ENCODE data around the gene CLDN34. TPM values are rescaled to one million over a fixed set of nuclear protein-coding genes. Genes with fewer than 3 reads are reported as not detected.

Gene CLDN34
- total and polyA plus RNA-seq, 2 experiments from 2014 or later: not detected

DNA sequence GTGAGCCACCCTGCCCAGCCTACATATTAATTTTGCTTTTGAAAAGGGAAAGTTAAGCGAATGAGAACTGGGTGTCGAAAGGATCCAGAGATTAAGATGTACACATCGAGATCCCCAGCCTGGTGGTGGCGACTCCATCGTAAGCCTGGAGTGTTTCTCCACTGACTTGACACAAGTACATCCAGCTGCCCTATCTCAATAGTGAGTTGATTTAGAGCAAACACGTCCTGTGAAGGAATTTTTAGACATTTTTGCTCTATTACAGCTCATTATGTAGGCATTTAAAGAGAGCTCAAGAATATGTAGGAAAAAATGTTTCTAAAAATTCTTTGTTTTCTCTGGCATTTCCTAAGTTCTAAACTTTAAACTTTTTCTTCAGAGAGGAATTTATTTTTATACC, 11.7 kb upstream of the CLDN34 start:
- Histone ChIP-seq H3K9me2 (ENCODE audit: insufficient read depth) (no peaks in the 10 kb centered on the region), H4K20me1 (ENCODE audit: insufficient read depth) (no peaks in the 10 kb centered on the region), H3K4me1 (ENCODE audit: insufficient read depth) (peaks cover 7% of the 10 kb centered on the region; the same call in 1 of the 2 replicates), H3K36me3 (ENCODE audit: low read depth) (no peaks in the 10 kb centered on the region), H3K4me2 (ENCODE audit: unreplicated experiment) (no peak overlapping the region), H3K27ac (no peak overlapping the region), H3K9ac (no peak overlapping the region), H3K79me2 (ENCODE audit: insufficient read depth) (no peaks in the 10 kb centered on the region), H3F3A (ENCODE audit: insufficient read depth) (no peaks in the 10 kb centered on the region), H3K27me3 (replicated peaks; ENCODE audit: insufficient read depth) (no peaks in the 10 kb centered on the region), H3K4me3 (no peak overlapping the region), H3K9me3 (ENCODE audit: low read depth) (no peaks in the 10 kb centered on the region), H2AFZ (no peak overlapping the region)
- in situ Hi-C loops (cut with MboI): no loop called here
- TF ChIP-seq EZH2 (IDR thresholded peaks at IDR 0.05; ENCODE audit: insufficient read depth, poor library complexity, severe bottlenecking): no peak
- TF ChIP-seq EZH2phosphoT487 (IDR thresholded peaks at IDR 0.05; ENCODE audit: insufficient read depth, low read depth): no peak
- peak; percentile 23 for DNase-seq
- WGBS, 2 experiments (ENCODE audit: low coverage in 1 of 2, low lambda C conversion rate in 2 of 2, missing lambda C conversion rate in 2 of 2): 66 to 72% methylated on average over 6 of the region's 6 CpGs

DNA sequence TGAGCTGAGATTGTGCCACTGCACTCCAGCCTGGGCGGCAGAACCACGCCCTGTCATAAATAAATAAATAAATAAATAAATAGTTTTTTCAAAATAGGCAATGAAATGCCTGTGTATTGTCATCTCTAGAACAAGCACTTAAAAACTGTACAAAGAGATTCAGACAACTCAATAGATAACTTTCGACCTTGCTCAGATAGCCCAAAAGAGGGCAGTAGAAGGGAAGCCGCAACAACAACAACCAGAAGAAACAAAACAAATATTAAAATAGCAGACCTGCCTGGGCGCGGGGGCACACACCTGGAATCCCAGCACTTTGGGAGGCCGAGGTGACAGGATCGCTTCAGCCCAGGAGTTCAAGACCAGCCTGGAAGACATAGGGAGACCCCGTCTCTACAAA, 9.4 kb upstream of the CLDN34 start:
- H3K9me3 ChIP-seq (ENCODE audit: low read depth): no peaks in the 10 kb centered on the region
- H3K4me1 ChIP-seq (ENCODE audit: insufficient read depth): peaks cover 7% of the 10 kb centered on the region; the same call in 1 of the 2 replicates
- H3F3A ChIP-seq (ENCODE audit: insufficient read depth): no peaks in the 10 kb centered on the region
- H4K20me1 ChIP-seq (ENCODE audit: insufficient read depth): no peaks in the 10 kb centered on the region
- H3K27me3 ChIP-seq (replicated peaks; ENCODE audit: insufficient read depth): no peaks in the 10 kb centered on the region
- no peak overlapping the region for H3K4me2 ChIP-seq (ENCODE audit: unreplicated experiment)
- H3K79me2 ChIP-seq (ENCODE audit: insufficient read depth): no peaks in the 10 kb centered on the region
- H2AFZ ChIP-seq: no peak overlapping the region
- no peak overlapping the region for H3K27ac ChIP-seq
- TF ChIP-seq EZH2 (IDR thresholded peaks at IDR 0.05; ENCODE audit: insufficient read depth, poor library complexity, severe bottlenecking) (no peak), EZH2phosphoT487 (IDR thresholded peaks at IDR 0.05; ENCODE audit: insufficient read depth, low read depth) (no peak)
- DNase-seq: no peak
- H3K9me2 ChIP-seq (ENCODE audit: insufficient read depth): no peaks in the 10 kb centered on the region
- WGBS, 2 experiments (ENCODE audit: low coverage in 1 of 2, low lambda C conversion rate in 2 of 2, missing lambda C conversion rate in 2 of 2): 56 to 75% methylated on average over 6 to 9 of the region's 9 CpGs
- no peak overlapping the region for H3K9ac ChIP-seq
- H3K4me3 ChIP-seq: no peak overlapping the region
- in situ Hi-C loops (cut with MboI): no loop called here
- H3K36me3 ChIP-seq (ENCODE audit: low read depth): no peaks in the 10 kb centered on the region

DNA sequence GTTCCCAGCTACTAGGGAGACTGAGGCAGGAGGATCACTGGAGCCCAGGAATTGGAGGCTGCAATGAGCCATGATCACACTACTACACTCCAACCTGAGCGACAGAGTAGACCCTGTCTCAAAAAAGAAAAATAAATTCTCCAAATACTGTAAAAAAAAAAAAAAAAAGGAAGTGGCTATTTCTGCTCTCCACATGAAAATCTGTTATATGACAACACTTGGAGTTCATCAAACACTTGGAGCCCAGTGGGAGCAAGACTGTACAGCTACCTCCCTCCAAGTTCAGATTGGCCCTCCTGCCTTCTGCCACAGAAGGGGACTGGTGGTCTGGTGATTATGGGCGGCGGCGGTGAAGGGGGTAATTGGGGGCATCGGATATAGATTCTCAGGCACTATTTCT, 9.0 kb upstream of the CLDN34 start:
- in situ Hi-C loops (cut with MboI): no loop called here
- H3K27ac ChIP-seq: no peak overlapping the region
- H3F3A ChIP-seq (ENCODE audit: insufficient read depth): no peaks in the 10 kb centered on the region
- TF ChIP-seq EZH2 (IDR thresholded peaks at IDR 0.05; ENCODE audit: insufficient read depth, poor library complexity, severe bottlenecking): no peak
- no peak for TF ChIP-seq EZH2phosphoT487 (IDR thresholded peaks at IDR 0.05; ENCODE audit: insufficient read depth, low read depth)
- H3K9me3 ChIP-seq (ENCODE audit: low read depth): no peaks in the 10 kb centered on the region
- no peak overlapping the region for H2AFZ ChIP-seq
- H3K4me3 ChIP-seq: no peak overlapping the region
- H4K20me1 ChIP-seq (ENCODE audit: insufficient read depth): no peaks in the 10 kb centered on the region
- H3K79me2 ChIP-seq (ENCODE audit: insufficient read depth): no peaks in the 10 kb centered on the region
- H3K27me3 ChIP-seq (replicated peaks; ENCODE audit: insufficient read depth): no peaks in the 10 kb centered on the region
- H3K36me3 ChIP-seq (ENCODE audit: low read depth): no peaks in the 10 kb centered on the region
- peaks cover 7% of the 10 kb centered on the region; the same call in 1 of the 2 replicates for H3K4me1 ChIP-seq (ENCODE audit: insufficient read depth)
- H3K9ac ChIP-seq: no peak overlapping the region
- no peaks in the 10 kb centered on the region for H3K9me2 ChIP-seq (ENCODE audit: insufficient read depth)
- no peak overlapping the region for H3K4me2 ChIP-seq (ENCODE audit: unreplicated experiment)
- DNase-seq: no peak
- 80% methylated on average over 5 of the region's 5 CpGs for WGBS, 2 experiments (ENCODE audit: low coverage in 1 of 2, low lambda C conversion rate in 2 of 2, missing lambda C conversion rate in 2 of 2)

DNA sequence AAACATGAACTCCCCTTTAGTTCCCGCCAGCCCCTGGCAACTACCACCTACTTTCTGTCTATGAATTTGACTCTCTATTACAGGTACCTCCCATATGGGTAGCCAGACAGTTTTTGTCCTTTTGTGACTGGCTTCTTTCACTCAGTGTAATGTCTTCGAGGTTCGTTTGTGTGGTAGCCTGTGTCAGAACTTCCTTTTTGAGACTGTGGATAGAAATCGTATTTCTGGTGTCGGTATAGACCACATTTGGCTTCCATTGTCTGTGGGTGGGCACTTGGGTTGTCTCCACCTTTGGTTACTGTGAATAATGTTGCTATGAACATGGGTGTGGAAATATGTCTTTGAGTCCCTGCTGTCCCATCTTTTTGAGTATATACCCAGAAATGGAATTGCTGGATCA, 5.4 kb upstream of the CLDN34 start:
- no peak overlapping the region for H3K27ac ChIP-seq
- H3K4me1 ChIP-seq (ENCODE audit: insufficient read depth): no peaks in the 10 kb centered on the region
- TF ChIP-seq EZH2 (IDR thresholded peaks at IDR 0.05; ENCODE audit: insufficient read depth, poor library complexity, severe bottlenecking): no peak
- TF ChIP-seq EZH2phosphoT487 (IDR thresholded peaks at IDR 0.05; ENCODE audit: insufficient read depth, low read depth): no peak
- no peaks in the 10 kb centered on the region for H3K9me3 ChIP-seq (ENCODE audit: low read depth)
- no peaks in the 10 kb centered on the region for H3K27me3 ChIP-seq (replicated peaks; ENCODE audit: insufficient read depth)
- no peak overlapping the region for H3K9ac ChIP-seq
- no peak overlapping the region for H3K4me2 ChIP-seq (ENCODE audit: unreplicated experiment)
- no peak overlapping the region for H2AFZ ChIP-seq
- H3K4me3 ChIP-seq: no peak overlapping the region
- H3F3A ChIP-seq (ENCODE audit: insufficient read depth): no peaks in the 10 kb centered on the region
- in situ Hi-C loops (cut with MboI): no loop called here
- no peaks in the 10 kb centered on the region for H3K79me2 ChIP-seq (ENCODE audit: insufficient read depth)
- H4K20me1 ChIP-seq (ENCODE audit: insufficient read depth): no peaks in the 10 kb centered on the region
- H3K9me2 ChIP-seq (ENCODE audit: insufficient read depth): no peaks in the 10 kb centered on the region
- DNase-seq: no peak
- H3K36me3 ChIP-seq (ENCODE audit: low read depth): no peaks in the 10 kb centered on the region
- WGBS, 2 experiments (ENCODE audit: low coverage in 1 of 2, low lambda C conversion rate in 2 of 2, missing lambda C conversion rate in 2 of 2): 36 to 54% methylated on average over 5 of the region's 5 CpGs

DNA sequence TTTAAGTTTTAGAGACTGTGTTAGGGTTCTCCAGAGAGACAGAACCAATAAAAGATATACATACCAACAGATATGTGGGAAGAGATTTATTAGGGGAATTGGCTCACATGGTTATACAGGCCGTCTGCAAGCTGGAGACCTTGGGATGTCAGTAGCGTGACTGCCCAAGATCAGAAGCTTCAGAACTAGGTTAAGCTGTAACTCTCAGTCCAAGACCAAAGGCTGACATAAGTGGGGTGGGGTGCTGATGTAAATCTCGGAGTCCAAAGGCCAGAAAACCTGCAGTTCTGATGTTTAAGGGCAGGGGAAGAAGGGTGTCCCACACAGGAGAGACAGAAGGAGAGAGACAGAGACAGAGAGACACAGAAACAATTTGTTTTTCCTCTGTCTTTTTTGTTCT, 10.5 kb downstream of the CLDN34 start:
- Histone ChIP-seq H3F3A (ENCODE audit: insufficient read depth) (no peaks in the 10 kb centered on the region), H3K9me2 (ENCODE audit: insufficient read depth) (no peaks in the 10 kb centered on the region), H3K4me3 (no peak overlapping the region), H2AFZ (no peak overlapping the region), H4K20me1 (ENCODE audit: insufficient read depth) (no peaks in the 10 kb centered on the region), H3K27ac (no peak overlapping the region), H3K36me3 (ENCODE audit: low read depth) (no peaks in the 10 kb centered on the region), H3K4me2 (ENCODE audit: unreplicated experiment) (no peak overlapping the region), H3K4me1 (ENCODE audit: insufficient read depth) (no peaks in the 10 kb centered on the region), H3K9ac (no peak overlapping the region), H3K79me2 (ENCODE audit: insufficient read depth) (no peaks in the 10 kb centered on the region), H3K27me3 (replicated peaks; ENCODE audit: insufficient read depth) (no peaks in the 10 kb centered on the region), H3K9me3 (ENCODE audit: low read depth) (no peaks in the 10 kb centered on the region)
- TF ChIP-seq EZH2 (IDR thresholded peaks at IDR 0.05; ENCODE audit: insufficient read depth, poor library complexity, severe bottlenecking) (no peak), EZH2phosphoT487 (IDR thresholded peaks at IDR 0.05; ENCODE audit: insufficient read depth, low read depth) (no peak)
- in situ Hi-C loops (cut with MboI): no loop called here
- WGBS, 2 experiments (ENCODE audit: low coverage in 1 of 2, low lambda C conversion rate in 2 of 2, missing lambda C conversion rate in 2 of 2): 18 to 20% methylated on average over 3 of the region's 3 CpGs
- no peak for DNase-seq
